HUES64 (cell line): Measurements from ENCODE around the gene EPHB1.

ENCODE experiments used
- H3K27ac ChIP-seq: 2 replicates; pipeline ENCODE4 v1.7.0; 2013; ENCODE audit warnings: low read depth, low read length, inconsistent platforms
- H3K27me3 ChIP-seq: 2 replicates; pipeline ENCODE4 v1.6.1; 2013; ENCODE audit warnings: mild to moderate bottlenecking, low read length; ENCODE audit not compliant: insufficient read depth
- H3K36me3 ChIP-seq: 2 replicates; pipeline ENCODE4 v1.6.1; 2013; ENCODE audit warnings: mild to moderate bottlenecking, low read length; ENCODE audit not compliant: insufficient read depth
- H3K4me1 ChIP-seq: 2 replicates; pipeline ENCODE4 v1.6.1; 2013; ENCODE audit warnings: mild to moderate bottlenecking, low read length, moderate library complexity; ENCODE audit not compliant: insufficient read depth
- H3K4me3 ChIP-seq: 2 replicates; pipeline ENCODE4 v1.5.1; 2013; ENCODE audit warnings: mild to moderate bottlenecking, low read length, moderate library complexity
- H3K9ac ChIP-seq: 2 replicates; pipeline ENCODE4 v1.6.1; 2013; ENCODE audit warnings: mild to moderate bottlenecking, low read depth, low read length
- H3K9me3 ChIP-seq: 2 replicates; pipeline ENCODE4 v1.6.1; 2013; ENCODE audit warnings: low read depth, low read length; ENCODE audit not compliant: insufficient read depth
- WGBS: fragments of 150-250, 120-280 bp; methylation state at CpG from one replicate; pipeline ENCODE4 v1.1.7; 2013; ENCODE audit warnings: missing lambda C conversion rate; 5-methylcytosine and 5-hydroxymethylcytosine counted together

Gene EPHB1

DNA sequence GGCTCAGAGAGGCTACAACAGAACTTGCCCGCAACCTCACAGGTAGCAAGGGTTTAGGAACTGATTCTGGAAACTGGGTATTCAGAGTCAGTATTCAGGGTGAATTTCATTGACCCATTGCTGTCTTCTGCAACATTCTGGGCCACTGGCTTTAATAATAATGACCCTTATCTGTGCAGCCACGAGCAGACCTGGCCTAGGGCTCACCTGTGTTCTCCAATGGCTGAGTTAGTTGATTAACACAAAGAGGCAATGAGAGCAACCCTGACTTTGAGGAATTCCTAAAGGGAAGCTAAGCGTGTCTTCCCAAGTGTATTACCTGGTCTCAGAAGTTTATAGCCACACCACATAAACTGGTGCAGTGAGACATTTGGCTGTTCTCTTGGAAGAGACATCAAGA, 289.9 kb downstream of the EPHB1 start:
- no peak overlapping the region for H3K27ac ChIP-seq
- H3K9me3 ChIP-seq: no peaks in the 10 kb centered on the region
- no peaks in the 10 kb centered on the region for H3K27me3 ChIP-seq
- 89% methylated on average over 3 of the region's 3 CpGs for WGBS
- H3K4me3 ChIP-seq: no peak overlapping the region
- H3K4me1 ChIP-seq: no peaks in the 10 kb centered on the region
- no peaks in the 10 kb centered on the region for H3K36me3 ChIP-seq
- H3K9ac ChIP-seq: no peak overlapping the region

DNA sequence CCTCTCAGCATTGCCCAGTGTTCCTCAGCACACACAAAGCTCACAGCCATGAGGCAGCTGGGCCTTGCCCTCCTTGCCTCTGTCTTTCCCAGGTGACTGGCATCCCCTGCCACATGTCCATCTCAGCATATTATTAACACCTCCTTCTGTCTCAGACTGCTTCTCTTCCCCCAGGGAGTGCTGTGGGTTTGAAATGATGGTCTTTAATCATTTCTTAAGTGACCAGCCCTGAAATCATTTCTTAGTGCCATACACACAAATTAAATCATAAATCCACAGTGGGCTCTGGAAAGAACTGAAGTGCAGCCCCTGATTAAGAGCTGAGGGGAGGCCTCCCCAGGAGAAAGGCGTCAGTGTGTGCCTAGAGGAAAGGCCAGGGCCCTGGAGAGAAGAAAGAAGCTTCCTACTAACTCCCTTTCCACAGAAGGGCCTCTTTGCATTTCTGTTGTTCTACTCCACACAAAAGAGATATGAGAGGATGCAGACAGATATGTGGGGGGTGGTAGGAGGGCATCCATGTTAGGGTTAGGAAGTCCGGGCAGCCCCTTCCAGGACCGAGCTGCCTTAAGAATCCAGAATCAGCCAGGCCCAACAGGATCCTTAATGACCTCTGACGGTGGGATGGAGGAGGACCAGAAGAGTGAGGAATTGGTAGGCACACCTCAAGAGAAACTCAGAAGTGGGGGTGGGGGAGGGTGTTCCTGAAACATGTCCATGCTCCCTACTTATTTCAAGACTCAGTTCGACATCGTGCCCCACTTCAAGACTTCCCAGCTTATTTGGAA, 290.8 kb downstream of the EPHB1 start:
- Histone ChIP-seq H3K27me3 (no peaks in the 10 kb centered on the region), H3K4me3 (no peak overlapping the region), H3K4me1 (no peaks in the 10 kb centered on the region), H3K9ac (no peak overlapping the region), H3K36me3 (no peaks in the 10 kb centered on the region), H3K27ac (no peak overlapping the region), H3K9me3 (no peaks in the 10 kb centered on the region)
- 94% methylated on average over 3 of the region's 6 CpGs for WGBS

DNA sequence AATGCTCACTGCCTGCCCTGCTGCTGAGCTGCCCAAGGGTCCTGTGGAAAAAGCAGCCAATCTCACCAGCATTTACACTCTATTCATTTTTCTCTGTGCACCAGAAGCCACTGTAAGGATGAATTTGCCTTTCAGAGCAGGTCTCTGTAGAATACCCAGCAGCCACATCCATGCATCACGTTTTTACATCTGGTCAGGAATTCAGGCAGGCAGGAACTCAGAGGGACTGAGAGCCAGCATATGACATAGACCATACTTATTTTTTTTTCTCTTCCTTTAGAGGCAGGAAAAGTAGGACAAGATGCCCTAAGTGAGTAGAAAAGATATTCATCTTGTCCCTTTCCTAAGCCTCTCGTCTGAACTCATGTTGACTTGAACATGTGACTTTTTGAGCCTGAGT, 292.7 kb downstream of the EPHB1 start:
- 82% methylated on average over 2 of the region's 2 CpGs for WGBS

DNA sequence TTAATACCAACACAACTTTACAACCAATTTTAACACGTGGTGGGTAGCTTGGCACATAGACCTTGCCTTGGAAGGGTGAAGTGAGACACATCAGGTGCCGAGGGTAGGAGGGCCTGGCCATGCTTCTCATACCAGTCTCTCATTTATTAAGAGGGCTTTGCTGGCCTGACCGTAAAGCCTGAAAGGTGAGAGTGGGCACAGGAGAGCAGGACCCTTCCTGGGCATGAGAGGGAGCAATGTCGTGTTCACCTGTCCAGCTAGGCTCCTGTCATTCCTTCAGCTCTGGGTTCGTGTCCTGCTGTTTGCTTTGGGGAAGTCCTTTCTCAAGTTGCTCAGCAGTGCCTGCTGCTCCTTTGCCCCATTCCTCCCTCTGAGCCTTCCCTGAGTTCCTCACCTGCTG, 294.4 kb downstream of the EPHB1 start:
- Histone ChIP-seq H3K36me3 (no peaks in the 10 kb centered on the region), H3K27me3 (no peaks in the 10 kb centered on the region), H3K27ac (no peak overlapping the region), H3K9me3 (no peaks in the 10 kb centered on the region), H3K4me1 (no peaks in the 10 kb centered on the region), H3K4me3 (no peak overlapping the region), H3K9ac (no peak overlapping the region)
- WGBS: 88% methylated on average over 5 of the region's 5 CpGs

More for the DNA sequence above, 292.7 kb downstream of the EPHB1 start:
- H3K4me1 ChIP-seq: no peaks in the 10 kb centered on the region
- no peak overlapping the region for H3K27ac ChIP-seq
- H3K9me3 ChIP-seq: no peaks in the 10 kb centered on the region
- no peaks in the 10 kb centered on the region for H3K36me3 ChIP-seq
- H3K27me3 ChIP-seq: no peaks in the 10 kb centered on the region
- H3K4me3 ChIP-seq: no peak overlapping the region
- no peak overlapping the region for H3K9ac ChIP-seq

DNA sequence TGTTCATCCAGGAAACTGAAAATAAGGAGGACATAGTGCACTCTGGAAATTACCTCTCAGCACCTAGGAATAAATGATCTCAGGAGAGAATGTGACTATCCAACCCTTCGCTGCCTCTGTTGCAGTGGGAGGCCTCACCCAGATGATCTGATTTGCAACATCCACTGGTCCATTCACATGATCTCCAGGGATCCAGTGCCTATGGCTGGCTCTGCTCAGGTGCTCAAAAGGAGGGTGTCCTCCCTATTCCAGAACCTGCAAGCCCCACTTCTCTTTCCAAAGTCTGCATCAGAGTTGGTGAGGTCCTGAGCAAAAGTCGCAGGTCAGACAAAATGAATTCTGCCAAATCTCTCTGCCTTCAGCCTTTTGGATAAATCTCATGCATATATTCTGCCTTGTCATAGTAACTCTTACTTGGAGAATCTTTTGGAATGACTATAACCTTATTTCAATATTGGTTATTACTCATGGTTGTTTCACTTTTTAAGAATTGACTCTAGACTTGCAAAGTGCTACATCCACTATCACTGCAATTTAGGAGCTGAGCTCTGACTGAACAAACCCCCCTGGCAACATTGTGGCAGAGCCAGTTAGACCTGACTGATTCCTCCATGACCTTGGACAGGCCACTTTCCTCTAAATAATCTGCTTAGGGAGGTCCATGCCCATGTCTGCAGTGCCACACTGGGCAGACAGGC, 295.1 kb downstream of the EPHB1 start:
- Histone ChIP-seq H3K4me3 (no peak overlapping the region), H3K36me3 (no peaks in the 10 kb centered on the region), H3K9me3 (no peaks in the 10 kb centered on the region), H3K27me3 (no peaks in the 10 kb centered on the region), H3K4me1 (no peaks in the 10 kb centered on the region), H3K27ac (no peak overlapping the region), H3K9ac (no peak overlapping the region)
- WGBS: 89% methylated on average over 2 of the region's 2 CpGs

DNA sequence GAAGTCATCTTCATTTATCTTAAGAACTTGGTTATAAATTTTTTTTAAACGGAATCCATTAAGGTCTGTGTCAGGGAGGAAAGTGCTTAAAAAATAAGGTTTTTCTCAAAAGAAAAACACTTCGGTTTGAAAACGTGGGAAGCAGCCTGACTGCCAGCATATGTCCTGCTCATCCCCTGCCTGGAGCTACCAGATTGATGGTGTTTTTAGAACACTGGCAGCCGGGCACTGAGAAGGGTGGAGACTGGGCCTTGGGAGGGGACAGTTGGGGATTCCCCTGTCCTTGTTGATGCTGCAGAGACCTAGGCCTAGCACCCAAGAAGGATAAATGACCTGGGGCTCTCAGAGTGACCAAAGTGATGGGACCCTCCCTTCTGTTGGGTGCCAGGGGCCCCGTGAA, 296.9 kb downstream of the EPHB1 start:
- Histone ChIP-seq H3K27ac (no peak overlapping the region), H3K9me3 (no peaks in the 10 kb centered on the region), H3K4me1 (no peaks in the 10 kb centered on the region), H3K36me3 (no peaks in the 10 kb centered on the region), H3K27me3 (no peaks in the 10 kb centered on the region), H3K9ac (no peak overlapping the region), H3K4me3 (no peak overlapping the region)
- 90% methylated on average over 5 of the region's 5 CpGs for WGBS

DNA sequence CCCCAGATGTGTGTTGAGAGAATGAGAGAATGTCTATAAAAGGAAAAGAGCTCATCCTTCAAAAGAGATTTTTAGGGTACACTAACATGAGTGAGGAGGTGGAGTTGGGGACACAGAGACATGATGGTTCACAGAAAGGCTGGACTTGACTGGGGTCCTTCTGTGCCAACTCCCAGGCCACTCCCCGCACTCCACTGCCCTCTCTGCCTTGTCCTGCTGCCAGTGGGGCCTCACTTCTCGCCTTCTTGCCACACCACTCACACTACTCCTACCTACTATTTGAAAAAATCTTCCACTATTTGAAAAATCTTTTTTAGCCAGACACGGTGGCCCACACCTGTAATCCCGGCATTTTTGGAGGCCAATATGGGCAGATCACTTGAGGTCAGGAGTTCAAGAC, 298.1 kb downstream of the EPHB1 start:
- no peaks in the 10 kb centered on the region for H3K27me3 ChIP-seq
- 93% methylated on average over 4 of the region's 4 CpGs for WGBS
- no peaks in the 10 kb centered on the region for H3K36me3 ChIP-seq
- H3K4me1 ChIP-seq: no peaks in the 10 kb centered on the region
- H3K9me3 ChIP-seq: no peaks in the 10 kb centered on the region
- H3K9ac ChIP-seq: no peak overlapping the region
- H3K27ac ChIP-seq: no peak overlapping the region
- H3K4me3 ChIP-seq: no peak overlapping the region

DNA sequence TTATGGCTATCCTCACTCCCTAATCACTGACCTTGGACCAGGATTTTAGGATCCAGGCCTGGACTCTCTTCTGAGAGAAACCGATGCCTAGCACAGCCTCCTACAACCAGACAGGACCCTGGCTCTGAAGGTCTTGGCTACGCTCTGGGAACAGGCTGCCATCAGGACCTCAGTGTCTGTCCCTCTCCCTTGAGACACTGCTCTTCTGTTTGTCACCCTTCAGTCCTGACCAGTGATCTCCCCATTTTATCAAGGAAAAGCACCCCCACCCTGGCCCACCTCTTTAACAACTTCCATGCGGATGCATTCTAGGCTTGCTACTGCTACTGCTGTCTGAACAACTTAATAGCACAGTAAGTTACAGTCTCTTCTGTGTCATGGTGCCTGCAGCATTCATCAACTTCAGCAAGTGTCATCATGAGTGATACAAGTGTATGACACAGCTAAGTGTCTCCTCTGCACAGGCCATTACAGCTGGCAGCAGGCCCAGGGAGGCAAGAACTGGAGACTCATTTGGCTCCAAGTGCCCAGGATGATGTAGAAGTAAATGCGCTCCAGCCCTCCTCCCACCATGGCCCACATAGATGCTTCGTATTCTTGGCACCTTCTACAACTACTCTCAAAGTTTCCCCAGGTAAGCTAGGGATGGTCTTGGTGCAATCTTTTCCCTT, 302.4 kb downstream of the EPHB1 start:
- H3K4me1 ChIP-seq: peaks cover 14% of the 10 kb centered on the region
- H3K9me3 ChIP-seq: no peaks in the 10 kb centered on the region
- no peak overlapping the region for H3K9ac ChIP-seq
- WGBS: 76% methylated on average over 5 of the region's 5 CpGs
- H3K36me3 ChIP-seq: no peaks in the 10 kb centered on the region
- H3K27me3 ChIP-seq: no peaks in the 10 kb centered on the region
- no peak overlapping the region for H3K27ac ChIP-seq
- no peak overlapping the region for H3K4me3 ChIP-seq

DNA sequence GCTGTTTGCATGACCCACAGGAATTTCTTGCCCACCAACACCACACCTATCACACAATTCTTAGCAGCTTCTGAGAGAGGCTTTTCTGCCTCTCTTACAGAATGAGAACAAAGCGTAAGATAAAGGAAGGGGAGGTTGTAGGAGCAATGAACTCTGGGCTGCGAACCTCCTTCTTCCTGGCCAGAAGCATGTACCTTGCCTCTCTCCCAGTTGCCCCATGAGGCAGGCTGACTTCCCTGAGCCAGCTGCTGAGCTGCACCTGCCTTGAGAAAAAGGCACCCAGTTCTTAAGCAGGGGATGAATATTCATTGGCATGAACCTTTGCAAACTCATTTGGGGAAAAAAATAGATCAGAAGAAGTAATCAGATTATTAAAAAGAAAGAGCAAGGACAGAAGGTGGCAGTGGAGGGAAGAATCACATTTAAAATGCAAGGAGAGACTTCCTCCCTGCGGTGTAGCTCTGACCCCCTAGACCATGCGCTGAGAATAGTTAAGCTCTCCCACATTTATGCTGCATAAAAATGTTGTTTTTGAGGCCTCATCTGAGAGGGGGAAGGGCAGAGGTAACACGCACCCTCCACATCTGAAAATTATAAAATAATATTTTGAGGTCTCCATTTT, 304.8 kb downstream of the EPHB1 start:
- no peak overlapping the region for H3K9ac ChIP-seq
- WGBS: 81% methylated on average over 4 of the region's 5 CpGs
- no peak overlapping the region for H3K27ac ChIP-seq
- peaks cover 20% of the 10 kb centered on the region for H3K4me1 ChIP-seq
- H3K36me3 ChIP-seq: no peaks in the 10 kb centered on the region
- no peak overlapping the region for H3K4me3 ChIP-seq
- no peaks in the 10 kb centered on the region for H3K27me3 ChIP-seq
- no peaks in the 10 kb centered on the region for H3K9me3 ChIP-seq

DNA sequence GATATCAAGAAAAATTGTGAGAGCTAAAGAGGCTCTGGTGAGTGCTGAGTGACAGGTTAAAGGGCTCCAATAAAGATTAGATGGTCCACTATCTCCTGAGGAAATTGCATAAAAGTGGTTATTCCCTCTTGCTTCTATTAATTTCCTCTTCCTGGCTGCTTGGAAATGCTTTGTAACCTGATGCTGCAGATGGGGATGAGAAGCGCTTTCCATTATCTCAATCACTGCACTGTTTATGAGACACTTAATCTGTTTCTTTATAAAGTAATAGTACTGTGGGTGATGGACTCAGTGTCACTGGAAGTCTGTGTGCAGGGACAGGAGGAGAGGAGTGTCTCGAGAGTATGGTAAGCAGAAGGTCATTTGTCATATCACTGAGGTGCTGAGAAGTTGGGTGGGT, 305.3 kb downstream of the EPHB1 start:
- WGBS: 91% methylated on average over 1 of the region's 2 CpGs
- H3K4me3 ChIP-seq: no peak overlapping the region
- no peak overlapping the region for H3K27ac ChIP-seq
- H3K36me3 ChIP-seq: no peaks in the 10 kb centered on the region
- H3K27me3 ChIP-seq: no peaks in the 10 kb centered on the region
- no peaks in the 10 kb centered on the region for H3K9me3 ChIP-seq
- no peak overlapping the region for H3K9ac ChIP-seq
- H3K4me1 ChIP-seq: peaks cover 20% of the 10 kb centered on the region

DNA sequence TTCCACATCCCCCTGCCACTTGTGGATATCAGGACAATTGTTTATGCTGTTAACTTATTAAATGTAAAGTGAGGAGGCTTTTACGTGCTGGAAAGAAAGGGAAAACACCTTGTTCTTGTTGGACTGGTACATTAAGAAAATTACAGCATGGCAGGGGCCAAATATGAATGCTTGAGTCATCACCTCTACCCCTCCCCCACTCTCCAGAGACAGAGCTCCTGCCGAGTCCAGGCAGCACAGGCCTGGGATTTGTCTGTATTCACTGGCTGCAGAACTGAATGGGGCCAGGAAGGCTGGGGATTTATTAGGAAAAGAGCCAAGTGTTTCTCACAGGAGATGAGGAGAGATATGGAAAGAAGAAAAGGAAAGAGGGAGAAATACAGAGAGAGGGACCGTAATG, 308.9 kb downstream of the EPHB1 start:
- Histone ChIP-seq H3K9ac (no peak overlapping the region), H3K4me3 (no peak overlapping the region)
- 62% methylated on average over 3 of the region's 3 CpGs for WGBS

More for the DNA sequence above, 308.9 kb downstream of the EPHB1 start:
- H3K36me3 ChIP-seq: no peaks in the 10 kb centered on the region
- H3K9me3 ChIP-seq: no peaks in the 10 kb centered on the region
- H3K4me1 ChIP-seq: peaks cover 20% of the 10 kb centered on the region
- H3K27me3 ChIP-seq: no peaks in the 10 kb centered on the region
- no peak overlapping the region for H3K27ac ChIP-seq
